ENCODE measurements around the gene PRSS27. TPM values are rescaled to one million over a fixed set of nuclear protein-coding genes. Genes with fewer than 3 reads are reported as not detected.
"Not testable (repeated sequence)": the region's sequence is repeated elsewhere in the genome, so short reads cannot be mapped to it uniquely, and the experiment has no call there.

PRSS27 gene
- total RNA-seq, 1 donor from 2014 or later = 5.5 TPM

GRCh38 chr16:2676937-2677336 lies 43.1 kb downstream of the PRSS27 start:
- H3K4me1 Mint-ChIP-seq (ENCODE audit: unreplicated experiment) = peaks cover 22% of the 10 kb centered on the region
- not testable (repeated sequence) for H3K27ac Mint-ChIP-seq (ENCODE audit: unreplicated experiment); H3K9me3 Mint-ChIP-seq (ENCODE audit: unreplicated experiment); H3K27me3 Mint-ChIP-seq (ENCODE audit: unreplicated experiment); H3K4me3 Mint-ChIP-seq (ENCODE audit: unreplicated experiment); H3K36me3 Mint-ChIP-seq (ENCODE audit: unreplicated experiment); DNase-seq (ENCODE audit: extremely low spot score, unreplicated experiment)

GRCh38 chr16:2675714-2676113 lies 44.3 kb downstream of the PRSS27 start:
- H3K27ac Mint-ChIP-seq (ENCODE audit: unreplicated experiment) = no peak overlapping the region
- H3K27me3 Mint-ChIP-seq (ENCODE audit: unreplicated experiment) = no peaks in the 10 kb centered on the region
- peaks cover 16% of the 10 kb centered on the region for H3K4me1 Mint-ChIP-seq (ENCODE audit: unreplicated experiment)
- DNase-seq (ENCODE audit: extremely low spot score, unreplicated experiment) = no peak
- no peaks in the 10 kb centered on the region for H3K9me3 Mint-ChIP-seq (ENCODE audit: unreplicated experiment)
- TF ChIP-seq CTCF (IDR thresholded peaks at IDR 0.05) = no peak
- H3K4me3 Mint-ChIP-seq (ENCODE audit: unreplicated experiment) = no peak overlapping the region
- no peaks in the 10 kb centered on the region for H3K36me3 Mint-ChIP-seq (ENCODE audit: unreplicated experiment)

- Mint-ChIP-seq H3K36me3 (ENCODE audit: unreplicated experiment) (no peaks in the 10 kb centered on the region), H3K27me3 (ENCODE audit: unreplicated experiment) (no peaks in the 10 kb centered on the region), H3K27ac (ENCODE audit: unreplicated experiment) (no peak overlapping the region), H3K4me3 (ENCODE audit: unreplicated experiment) (no peak overlapping the region), H3K9me3 (ENCODE audit: unreplicated experiment) (no peaks in the 10 kb centered on the region), H3K4me1 (ENCODE audit: unreplicated experiment) (peaks cover 18% of the 10 kb centered on the region)
- DNase-seq (ENCODE audit: extremely low spot score, unreplicated experiment) = no peak
- no peak for TF ChIP-seq CTCF (IDR thresholded peaks at IDR 0.05)
These were observed 45.0 kb downstream of the PRSS27 start for GRCh38 chr16:2675021-2675420.

GRCh38 chr16:2673066-2673999 lies 46.7 kb downstream of the PRSS27 start:
- peaks cover 25% of the 10 kb centered on the region for H3K4me1 Mint-ChIP-seq (ENCODE audit: unreplicated experiment)
- no peak for TF ChIP-seq CTCF (IDR thresholded peaks at IDR 0.05)
- peak overlapping the region; percentile 66 for H3K27ac Mint-ChIP-seq (ENCODE audit: unreplicated experiment)

GRCh38 chr16:2671741-2672140 lies 48.3 kb downstream of the PRSS27 start:
- DNase-seq (ENCODE audit: extremely low spot score, unreplicated experiment) = no peak
- no peaks in the 10 kb centered on the region for H3K27me3 Mint-ChIP-seq (ENCODE audit: unreplicated experiment)
- TF ChIP-seq CTCF (IDR thresholded peaks at IDR 0.05) = no peak
- H3K36me3 Mint-ChIP-seq (ENCODE audit: unreplicated experiment) = peaks cover 9% of the 10 kb centered on the region
- H3K4me3 Mint-ChIP-seq (ENCODE audit: unreplicated experiment) = peak overlapping the region; percentile 75
- H3K4me1 Mint-ChIP-seq (ENCODE audit: unreplicated experiment) = peaks cover 25% of the 10 kb centered on the region
- H3K27ac Mint-ChIP-seq (ENCODE audit: unreplicated experiment) = no peak overlapping the region
- no peaks in the 10 kb centered on the region for H3K9me3 Mint-ChIP-seq (ENCODE audit: unreplicated experiment)

More at GRCh38 chr16:2673066-2673999, 46.7 kb downstream of the PRSS27 start:
- H3K27me3 Mint-ChIP-seq (ENCODE audit: unreplicated experiment) = no peaks in the 10 kb centered on the region
- DNase-seq (ENCODE audit: extremely low spot score, unreplicated experiment) = peak; percentile 99
- H3K4me3 Mint-ChIP-seq (ENCODE audit: unreplicated experiment) = peak overlapping the region; percentile 76
- no peaks in the 10 kb centered on the region for H3K9me3 Mint-ChIP-seq (ENCODE audit: unreplicated experiment)
- H3K36me3 Mint-ChIP-seq (ENCODE audit: unreplicated experiment) = peaks cover 5% of the 10 kb centered on the region

Data from osteocyte (in vitro differentiated cells).